ENCODE data around the gene DRGX. TPM values are rescaled to one million over a fixed set of nuclear protein-coding genes. Genes with fewer than 3 reads are reported as not detected.

Gene DRGX
- total and polyA plus RNA-seq, 2 experiments from 2014 or later = 0.09 TPM; not detected in 1

DNA sequence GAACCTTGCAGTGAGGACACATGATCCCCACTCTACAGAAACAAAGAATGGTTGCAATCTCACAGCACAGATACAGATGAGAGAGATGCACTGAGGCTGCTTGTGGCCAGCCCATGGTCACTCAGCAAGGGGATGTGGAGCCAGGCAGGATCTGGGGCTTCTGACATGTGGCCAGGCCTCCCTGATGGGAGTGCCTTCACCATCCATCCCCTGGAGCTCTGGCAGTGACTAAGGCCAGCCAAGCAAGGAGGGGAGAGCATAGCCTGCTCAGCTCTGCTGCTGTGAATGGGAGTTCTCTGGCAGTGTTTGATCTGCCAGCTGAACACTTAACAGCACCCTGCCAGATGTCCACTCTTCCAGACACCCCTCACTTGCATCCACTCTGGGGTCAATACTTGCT is 77.1 kb downstream of the DRGX start:
- Histone ChIP-seq H2AFZ (no peak overlapping the region), H3K36me3 (ENCODE audit: low read depth) (no peaks in the 10 kb centered on the region), H3K4me2 (ENCODE audit: unreplicated experiment) (no peak overlapping the region), H3K4me1 (ENCODE audit: insufficient read depth) (no peaks in the 10 kb centered on the region), H4K20me1 (ENCODE audit: insufficient read depth) (no peaks in the 10 kb centered on the region), H3K9me3 (ENCODE audit: low read depth) (no peaks in the 10 kb centered on the region), H3K4me3 (no peak overlapping the region), H3F3A (ENCODE audit: insufficient read depth) (no peaks in the 10 kb centered on the region), H3K27me3 (replicated peaks; ENCODE audit: insufficient read depth) (peaks cover 35% of the 10 kb centered on the region), H3K79me2 (ENCODE audit: insufficient read depth) (no peaks in the 10 kb centered on the region), H3K9ac (no peak overlapping the region), H3K9me2 (ENCODE audit: insufficient read depth) (no peaks in the 10 kb centered on the region), H3K27ac (no peak overlapping the region)
- TF ChIP-seq EZH2 (IDR thresholded peaks at IDR 0.05; ENCODE audit: insufficient read depth, poor library complexity, severe bottlenecking) = no peak
- TF ChIP-seq EZH2phosphoT487 (IDR thresholded peaks at IDR 0.05; ENCODE audit: insufficient read depth, low read depth) = no peak
- DNase-seq = no peak
- in situ Hi-C loops (cut with MboI) = no loop called here

GRCh38 chr10:49318028-49318427 is 77.9 kb downstream of the DRGX start:
- Histone ChIP-seq H2AFZ (no peak overlapping the region), H3K27ac (no peak overlapping the region), H3K9me2 (ENCODE audit: insufficient read depth) (no peaks in the 10 kb centered on the region), H3F3A (ENCODE audit: insufficient read depth) (no peaks in the 10 kb centered on the region), H3K9me3 (ENCODE audit: low read depth) (no peaks in the 10 kb centered on the region), H3K4me1 (ENCODE audit: insufficient read depth) (no peaks in the 10 kb centered on the region), H3K36me3 (ENCODE audit: low read depth) (no peaks in the 10 kb centered on the region), H3K9ac (no peak overlapping the region), H4K20me1 (ENCODE audit: insufficient read depth) (no peaks in the 10 kb centered on the region), H3K4me3 (no peak overlapping the region), H3K4me2 (ENCODE audit: unreplicated experiment) (no peak overlapping the region), H3K79me2 (ENCODE audit: insufficient read depth) (no peaks in the 10 kb centered on the region), H3K27me3 (replicated peaks; ENCODE audit: insufficient read depth) (peaks cover 35% of the 10 kb centered on the region)
- TF ChIP-seq EZH2 (IDR thresholded peaks at IDR 0.05; ENCODE audit: insufficient read depth, poor library complexity, severe bottlenecking) = no peak
- no peak for TF ChIP-seq EZH2phosphoT487 (IDR thresholded peaks at IDR 0.05; ENCODE audit: insufficient read depth, low read depth)
- in situ Hi-C loops (cut with MboI) = no loop called here
- no peak for DNase-seq
- 52 to 55% methylated on average over 6 of the region's 6 CpGs for WGBS, 2 experiments (ENCODE audit: low coverage in 1 of 2, low lambda C conversion rate in 2 of 2, missing lambda C conversion rate in 2 of 2)

- Histone ChIP-seq H3K9me3 (ENCODE audit: low read depth) (no peaks in the 10 kb centered on the region), H3K4me1 (ENCODE audit: insufficient read depth) (no peaks in the 10 kb centered on the region), H3K4me3 (no peak overlapping the region), H4K20me1 (ENCODE audit: insufficient read depth) (no peaks in the 10 kb centered on the region), H3F3A (ENCODE audit: insufficient read depth) (no peaks in the 10 kb centered on the region), H3K4me2 (ENCODE audit: unreplicated experiment) (no peak overlapping the region), H3K9ac (no peak overlapping the region), H3K27me3 (replicated peaks; ENCODE audit: insufficient read depth) (peaks cover 14% of the 10 kb centered on the region; the same call in 1 of the 2 replicates), H3K79me2 (ENCODE audit: insufficient read depth) (no peaks in the 10 kb centered on the region), H2AFZ (no peak overlapping the region), H3K9me2 (ENCODE audit: insufficient read depth) (no peaks in the 10 kb centered on the region), H3K27ac (no peak overlapping the region), H3K36me3 (ENCODE audit: low read depth) (no peaks in the 10 kb centered on the region)
- DNase-seq = no peak
- TF ChIP-seq EZH2 (IDR thresholded peaks at IDR 0.05; ENCODE audit: insufficient read depth, poor library complexity, severe bottlenecking) (no peak), EZH2phosphoT487 (IDR thresholded peaks at IDR 0.05; ENCODE audit: insufficient read depth, low read depth) (no peak)
- in situ Hi-C loops (cut with MboI) = no loop called here
- WGBS, 2 experiments (ENCODE audit: low coverage in 1 of 2, low lambda C conversion rate in 2 of 2, missing lambda C conversion rate in 2 of 2) = 58 to 64% methylated on average over 5 of the region's 5 CpGs
Observed at GRCh38 chr10:49314806-49315205, 81.1 kb downstream of the DRGX start.

Other genes with a start within 250 kb of the DRGX start
- not detected in 2 replicates for gene TMEM273, start 207.7 kb downstream of the DRGX start, total RNA-seq (2014; rRNA removed; shearing (Covaris generic))
- not detected in 2 replicates for gene TMEM273, start 207.7 kb downstream of the DRGX start, polyA plus RNA-seq (2016; fragmentation: Nextera tagmentation; extraction: Ambion mirVana)
- not detected in 2 replicates for gene C10orf71, start 96.9 kb downstream of the DRGX start, total RNA-seq (2014; rRNA removed; shearing (Covaris generic))
- not detected in 2 replicates for gene C10orf71, start 96.9 kb downstream of the DRGX start, polyA plus RNA-seq (2016; fragmentation: Nextera tagmentation; extraction: Ambion mirVana)
- gene ERCC6, start 143.0 kb upstream of the DRGX start, total RNA-seq (2014; rRNA removed; shearing (Covaris generic)) = 69.2 and 101 TPM in 2 replicates
- gene ERCC6, start 143.0 kb upstream of the DRGX start, polyA plus RNA-seq (2016; fragmentation: Nextera tagmentation; extraction: Ambion mirVana) = 47.6 and 50.8 TPM in 2 replicates
- not detected in 2 replicates for gene SLC18A3, start 214.2 kb upstream of the DRGX start, total RNA-seq (2014; rRNA removed; shearing (Covaris generic))
- gene SLC18A3, start 214.2 kb upstream of the DRGX start, polyA plus RNA-seq (2016; fragmentation: Nextera tagmentation; extraction: Ambion mirVana) = not detected in 2 replicates
- not detected in 2 replicates for gene CHAT, start 217.9 kb upstream of the DRGX start, total RNA-seq (2014; rRNA removed; shearing (Covaris generic))
- not detected in 2 replicates for gene CHAT, start 217.9 kb upstream of the DRGX start, polyA plus RNA-seq (2016; fragmentation: Nextera tagmentation; extraction: Ambion mirVana)

Data from GM23248 (cell line).